GM21619 (cell line): Measurements from ENCODE around the gene ADGRA3.
"Not testable (repeated sequence)": the region's sequence is repeated elsewhere in the genome, so short reads cannot be mapped to it uniquely, and the experiment has no call there.

Source experiments
- ATAC-seq: cut with Tn5 transposase; IDR thresholded peaks from one replicate; pipeline ENCODE4 v1.9.1; 2021; ENCODE audit not compliant: unreplicated experiment

ADGRA3 gene

GRCh38 chr4:22384154-22384553 is 131.7 kb downstream of the ADGRA3 start:
- ATAC-seq: no peak

- not testable (repeated sequence) for ATAC-seq
Measured at GRCh38 chr4:22382216-22382615, 133.7 kb downstream of the ADGRA3 start.

DNA sequence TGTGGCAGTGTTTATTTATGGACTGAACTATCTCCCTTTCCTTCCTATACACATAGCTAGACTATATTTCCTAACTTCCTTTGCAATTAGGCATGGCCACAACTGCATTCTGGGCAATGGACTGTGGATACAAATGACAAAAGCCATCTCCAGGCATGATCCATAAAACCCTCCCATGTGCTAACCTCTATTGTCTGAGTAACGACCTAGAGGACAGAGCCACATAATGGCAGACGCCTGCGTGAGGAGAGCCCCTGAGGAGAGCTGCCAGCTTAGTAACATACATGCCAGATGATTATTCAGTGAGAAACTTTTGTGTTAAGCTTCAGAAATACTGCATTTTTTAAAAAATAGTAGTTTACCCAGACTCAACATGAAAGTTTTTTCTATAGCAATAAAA is 142.9 kb downstream of the ADGRA3 start:
- no peak for ATAC-seq

GRCh38 chr4:22369901-22370562 is 145.8 kb downstream of the ADGRA3 start:
- no peak for ATAC-seq

- ATAC-seq: no peak
Measured at GRCh38 chr4:22363787-22364186, 152.1 kb downstream of the ADGRA3 start.

DNA sequence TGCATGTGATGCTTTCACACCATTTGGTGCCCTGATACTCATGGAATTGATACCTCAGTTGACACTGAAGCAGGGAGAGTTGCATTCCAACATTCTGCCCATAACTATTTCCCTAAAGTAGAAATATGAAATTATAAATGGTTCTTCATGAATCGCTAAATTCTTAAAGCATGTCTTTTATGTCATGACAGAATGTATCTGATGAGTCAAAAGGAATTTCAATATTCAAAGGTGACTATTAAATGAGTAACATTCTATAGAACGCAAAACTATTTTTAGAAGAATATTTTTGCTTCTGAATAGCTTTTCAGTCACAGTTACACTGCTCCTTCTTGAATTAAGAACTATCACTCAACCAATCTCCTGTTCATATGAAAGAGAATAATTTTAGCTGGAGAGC is 152.8 kb downstream of the ADGRA3 start:
- ATAC-seq: no peak

- no peak for ATAC-seq
Measured at GRCh38 chr4:22356987-22357596, 158.8 kb downstream of the ADGRA3 start.

DNA sequence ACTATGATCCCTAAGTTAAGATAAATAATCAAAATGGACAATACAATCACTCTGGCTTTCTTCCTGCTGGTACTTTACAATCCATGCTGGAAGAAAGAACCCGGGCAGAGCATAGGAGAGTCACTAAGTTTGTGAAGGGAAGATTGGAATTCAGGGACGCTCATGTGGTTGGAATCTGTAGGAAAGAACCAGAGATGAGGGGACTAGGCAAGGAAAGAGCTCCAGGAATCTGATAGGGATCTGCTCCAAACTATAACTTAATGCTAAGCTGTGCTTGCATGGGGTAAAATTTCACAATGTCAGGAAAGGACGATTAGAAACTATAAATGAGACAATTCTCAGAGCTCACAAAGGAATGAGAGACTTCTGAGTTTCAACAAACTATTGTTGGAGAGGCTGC is 167.5 kb downstream of the ADGRA3 start:
- no peak for ATAC-seq

GRCh38 chr4:22345678-22346077 is 170.2 kb downstream of the ADGRA3 start:
- ATAC-seq: no peak

DNA sequence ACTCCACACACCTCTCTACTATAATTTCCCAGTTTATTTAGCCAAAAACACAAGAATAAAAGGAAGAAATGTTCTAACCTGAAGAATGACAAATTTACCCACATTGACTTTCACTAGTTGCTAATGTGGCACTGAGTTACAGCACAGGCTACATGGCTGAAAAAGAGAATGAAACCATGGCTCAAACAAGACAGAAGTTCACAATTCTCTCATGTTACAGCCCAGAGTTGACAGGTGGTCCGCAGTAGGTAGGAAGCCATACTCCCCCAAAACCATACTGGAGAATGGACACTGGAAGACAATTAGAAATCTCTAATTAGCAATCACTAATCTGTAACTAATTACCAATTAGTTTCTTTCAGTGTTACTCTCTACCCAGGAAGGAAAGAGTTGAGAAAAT is 170.8 kb downstream of the ADGRA3 start:
- ATAC-seq: no peak

DNA sequence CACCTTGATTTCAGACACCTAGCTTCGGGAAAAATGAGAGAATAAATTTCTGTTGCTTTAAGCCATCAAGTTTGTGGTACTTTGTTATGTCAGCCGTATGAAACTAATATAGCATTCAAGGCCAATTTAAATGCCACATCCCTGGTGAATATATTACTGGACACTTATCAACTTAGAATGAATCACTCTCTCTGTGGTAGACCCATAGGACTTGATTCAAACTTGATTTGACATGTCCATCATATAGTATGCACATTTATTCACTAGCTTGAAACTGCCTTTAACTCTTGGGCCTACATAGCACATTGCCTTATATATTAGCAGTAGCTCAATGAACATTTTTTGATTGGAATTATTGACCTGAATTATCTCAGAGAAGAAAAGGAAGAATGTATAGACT is 172.3 kb downstream of the ADGRA3 start:
- no peak for ATAC-seq

- ATAC-seq: no peak
Measured at GRCh38 chr4:22339491-22339890, 176.4 kb downstream of the ADGRA3 start.

GRCh38 chr4:22338796-22339195 is 177.1 kb downstream of the ADGRA3 start:
- no peak for ATAC-seq
